Activated T-cell treated with anti-CD3 and anti-CD28 coated beads, Interleukin-2, amount 50 U/mL, for 1 hour (primary cell): Measurements from ENCODE around the gene IREB2.
"Not testable (repeated sequence)": the region's sequence is repeated elsewhere in the genome, so short reads cannot be mapped to it uniquely, and the experiment has no call there.

ENCODE experiments used
- DNase-seq: peaks from one replicate; pipeline ENCODE4 v3.0.0-alpha.2; 2020

IREB2 gene

GRCh38 chr15:78437762-78438618 is at the start of gene IREB2:
Gene IREB2, plus strand, starts transcription at chr15:78438216. Its CDS starts 122 bp downstream, at chr15:78438338.
- peak; percentile 97 for DNase-seq

- no peak for DNase-seq
Observed at GRCh38 chr15:78388865-78389264, 49.2 kb upstream of the IREB2 start.

- DNase-seq, result no peak
Observed at GRCh38 chr15:78389322-78389721, 48.7 kb upstream of the IREB2 start.

GRCh38 chr15:78389738-78390137 is 48.3 kb upstream of the IREB2 start:
- no peak for DNase-seq

GRCh38 chr15:78390242-78390641 is 47.8 kb upstream of the IREB2 start:
- no peak for DNase-seq

GRCh38 chr15:78390826-78391225 is 47.2 kb upstream of the IREB2 start:
- no peak for DNase-seq

GRCh38 chr15:78391781-78392180 is 46.2 kb upstream of the IREB2 start:
- no peak for DNase-seq

- DNase-seq, result no peak
Observed at GRCh38 chr15:78392430-78392829, 45.6 kb upstream of the IREB2 start.

GRCh38 chr15:78393137-78393536 is 44.9 kb upstream of the IREB2 start:
- no peak for DNase-seq

GRCh38 chr15:78394026-78394425 is 44.0 kb upstream of the IREB2 start:
- DNase-seq, result no peak

GRCh38 chr15:78394981-78395616 is 42.9 kb upstream of the IREB2 start:
- no peak for DNase-seq

GRCh38 chr15:78396186-78396814 is 41.7 kb upstream of the IREB2 start:
- no peak for DNase-seq

- DNase-seq, result no peak
Observed at GRCh38 chr15:78396976-78397375, 41.0 kb upstream of the IREB2 start.

GRCh38 chr15:78397382-78397781 is 40.6 kb upstream of the IREB2 start:
- DNase-seq, result no peak

GRCh38 chr15:78398076-78398825 is 39.8 kb upstream of the IREB2 start:
- DNase-seq, result no peak

- no peak for DNase-seq
Observed at GRCh38 chr15:78399091-78399490, 38.9 kb upstream of the IREB2 start.

- DNase-seq, result no peak
Observed at GRCh38 chr15:78402061-78402610, 35.9 kb upstream of the IREB2 start.

GRCh38 chr15:78404125-78404524 is 33.9 kb upstream of the IREB2 start:
- DNase-seq, result no peak

GRCh38 chr15:78404796-78405195 is 33.2 kb upstream of the IREB2 start:
- DNase-seq, result not testable (repeated sequence)

GRCh38 chr15:78405336-78405924 is 32.6 kb upstream of the IREB2 start:
- no peak for DNase-seq

- DNase-seq, result no peak
Observed at GRCh38 chr15:78406016-78406585, 31.9 kb upstream of the IREB2 start.
